Stimulated activated CD8-positive, alpha-beta memory T cell treated with anti-CD3 and anti-CD28 coated beads, Interleukin-7, amount 100 ng/mL, for 24 hours (primary cell): Measurements from ENCODE around the gene NAA80.
"Not testable (repeated sequence)": the region's sequence is repeated elsewhere in the genome, so short reads cannot be mapped to it uniquely, and the experiment has no call there.

Experiments used
- DNase-seq: peaks from one replicate; pipeline ENCODE4 v3.0.0-alpha.2; 2020; ENCODE audit warnings: low read depth

NAA80 gene

GRCh38 chr3:50269460-50269859, 29.7 kb downstream of the NAA80 start:
- DNase-seq = no peak

DNA sequence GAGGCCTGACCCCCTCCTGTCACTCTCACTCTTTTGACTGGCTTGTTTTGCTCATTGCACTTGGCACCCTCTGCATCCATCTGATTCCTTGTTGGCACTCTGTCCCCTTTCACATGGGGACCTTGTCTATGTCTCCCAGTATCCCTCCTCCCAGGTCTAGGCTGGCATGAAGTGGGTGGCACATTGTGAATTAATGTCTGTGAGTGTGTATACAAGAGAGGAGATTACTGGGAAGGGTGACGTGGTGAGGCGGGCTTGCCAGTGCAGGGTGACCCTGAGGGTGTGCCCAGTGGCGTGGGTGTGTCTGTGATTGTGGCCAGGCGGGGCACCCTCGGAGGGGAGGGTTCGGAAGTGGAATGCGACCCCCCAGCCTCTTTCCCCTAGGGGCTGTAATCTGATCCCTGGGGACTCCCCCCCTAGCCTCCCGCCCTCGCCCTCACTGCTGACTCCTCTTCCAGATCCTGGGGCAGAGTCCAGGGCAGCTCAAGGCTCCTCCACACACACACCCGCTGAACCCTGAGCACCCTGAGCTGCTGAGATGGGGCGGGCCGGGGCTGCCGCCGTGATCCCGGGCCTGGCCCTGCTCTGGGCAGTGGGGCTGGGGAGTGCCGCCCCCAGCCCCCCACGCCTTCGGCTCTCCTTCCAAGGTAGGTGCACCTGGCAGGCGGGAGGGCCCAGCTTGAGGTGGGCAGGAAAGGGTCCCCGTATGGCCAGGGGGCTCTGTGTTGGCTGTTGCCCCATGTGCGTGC, 30.3 kb downstream of the NAA80 start, which contains the start of gene SEMA3B:
TSS of gene SEMA3B (plus strand) at position 445 of the 749 bp plus-strand sequence. CDS start at position 539, 94 bp downstream.
- no peak for DNase-seq

GRCh38 chr3:50268276-50268675, 30.9 kb downstream of the NAA80 start:
- DNase-seq = no peak

GRCh38 chr3:50267280-50267913, 31.8 kb downstream of the NAA80 start:
- DNase-seq = no peak

DNA sequence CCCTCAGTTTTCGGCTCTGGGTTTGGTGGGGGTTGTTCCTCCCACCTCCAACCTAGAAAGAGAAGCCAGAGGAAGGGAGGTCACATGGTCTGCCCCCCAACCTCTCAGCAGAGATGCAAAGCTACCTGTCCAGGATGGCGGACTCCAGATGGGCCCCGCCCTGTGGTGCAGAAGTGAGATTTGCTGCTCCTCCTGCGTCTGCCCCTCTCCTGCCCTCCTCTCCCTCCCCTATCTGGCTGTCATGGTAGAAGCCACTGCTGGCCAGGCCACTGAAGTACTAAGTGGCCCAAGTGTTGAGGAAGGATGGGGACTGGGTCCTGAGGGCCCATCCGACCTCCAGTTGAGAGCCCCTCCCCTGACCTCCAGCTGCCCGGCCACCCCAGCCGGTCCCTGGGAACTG, 32.4 kb downstream of the NAA80 start:
- DNase-seq = no peak

GRCh38 chr3:50266017-50266416, 33.2 kb downstream of the NAA80 start:
- no peak for DNase-seq

DNA sequence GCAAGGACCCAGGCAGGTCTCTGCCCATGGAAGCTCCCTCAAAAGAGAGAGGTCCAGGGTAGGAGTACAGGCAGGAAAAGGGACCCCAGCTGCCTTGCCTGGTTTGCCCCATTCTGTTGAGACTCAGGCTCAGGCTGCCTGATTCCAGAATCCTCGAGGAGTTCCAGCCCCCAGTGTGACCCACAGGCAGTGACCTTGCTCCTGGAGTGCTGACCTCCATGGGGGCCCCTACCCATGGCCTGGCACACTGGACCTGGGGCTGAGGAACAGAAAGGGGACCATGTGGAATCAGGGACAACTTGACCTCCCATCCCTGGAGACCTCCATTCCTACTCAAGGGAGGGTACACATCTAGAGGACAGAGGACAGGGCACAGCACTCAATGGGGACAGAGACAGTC, 33.6 kb downstream of the NAA80 start:
- no peak for DNase-seq

- no peak for DNase-seq
These were observed 34.2 kb downstream of the NAA80 start for GRCh38 chr3:50264964-50265485.

GRCh38 chr3:50264383-50264963, 34.7 kb downstream of the NAA80 start:
- DNase-seq = no peak

- DNase-seq = no peak
These were observed 35.5 kb downstream of the NAA80 start for GRCh38 chr3:50263478-50264382.

GRCh38 chr3:50262778-50263177, 36.4 kb downstream of the NAA80 start:
- DNase-seq = no peak

GRCh38 chr3:50262200-50262599, 37.0 kb downstream of the NAA80 start:
- DNase-seq = not testable (repeated sequence)

DNA sequence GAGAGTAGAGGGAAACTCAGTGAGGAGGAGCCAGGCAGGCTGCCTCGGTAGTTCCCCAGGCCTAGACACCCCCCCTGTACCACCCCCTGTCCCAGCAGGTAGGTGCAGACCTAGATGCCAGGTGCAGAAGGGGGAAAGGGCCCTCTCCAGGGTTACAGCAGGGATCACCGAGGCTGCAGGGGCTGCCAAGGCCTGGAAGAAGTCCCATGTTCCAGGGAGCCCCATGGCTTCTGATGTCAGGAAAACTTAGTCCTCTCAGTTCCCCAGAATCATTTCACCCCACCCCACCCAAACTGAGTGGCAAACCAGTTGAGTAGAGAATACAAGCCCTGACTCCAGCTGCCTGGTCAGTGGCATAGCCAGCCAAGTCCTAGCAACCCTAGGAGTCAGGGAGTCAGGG, 37.7 kb downstream of the NAA80 start:
- DNase-seq = no peak

GRCh38 chr3:50260942-50261441, 38.2 kb downstream of the NAA80 start:
- DNase-seq = no peak

- DNase-seq = peak; percentile 69
These were observed 38.9 kb downstream of the NAA80 start for GRCh38 chr3:50260027-50260941.

GRCh38 chr3:50259432-50260026, 39.7 kb downstream of the NAA80 start:
- no peak for DNase-seq

DNA sequence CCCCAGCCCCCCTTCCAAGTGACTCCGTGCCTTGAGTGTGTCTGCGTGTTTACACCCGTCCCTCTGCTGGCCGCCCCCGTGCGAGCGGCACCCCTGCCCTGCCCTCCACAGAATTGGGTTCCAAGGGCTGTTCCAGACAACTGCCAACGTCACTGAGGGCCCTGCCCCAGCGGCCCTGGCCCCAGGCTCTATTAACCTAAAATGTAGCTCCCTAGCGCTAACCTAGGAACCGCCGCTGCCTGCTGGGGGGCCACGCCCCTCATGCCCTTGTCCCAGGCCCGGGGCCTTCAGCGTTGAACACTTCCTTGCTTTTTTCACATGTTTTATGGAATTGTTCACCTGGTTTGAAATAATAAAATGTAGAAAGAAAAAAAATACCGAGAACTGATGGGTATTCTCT, 40.2 kb downstream of the NAA80 start:
- no peak for DNase-seq

- DNase-seq = no peak
These were observed 41.0 kb downstream of the NAA80 start for GRCh38 chr3:50258029-50258680.

- DNase-seq = no peak
These were observed 42.0 kb downstream of the NAA80 start for GRCh38 chr3:50256978-50257890.
